ENCODE data around the gene ATXN1.

Gene ATXN1

DNA sequence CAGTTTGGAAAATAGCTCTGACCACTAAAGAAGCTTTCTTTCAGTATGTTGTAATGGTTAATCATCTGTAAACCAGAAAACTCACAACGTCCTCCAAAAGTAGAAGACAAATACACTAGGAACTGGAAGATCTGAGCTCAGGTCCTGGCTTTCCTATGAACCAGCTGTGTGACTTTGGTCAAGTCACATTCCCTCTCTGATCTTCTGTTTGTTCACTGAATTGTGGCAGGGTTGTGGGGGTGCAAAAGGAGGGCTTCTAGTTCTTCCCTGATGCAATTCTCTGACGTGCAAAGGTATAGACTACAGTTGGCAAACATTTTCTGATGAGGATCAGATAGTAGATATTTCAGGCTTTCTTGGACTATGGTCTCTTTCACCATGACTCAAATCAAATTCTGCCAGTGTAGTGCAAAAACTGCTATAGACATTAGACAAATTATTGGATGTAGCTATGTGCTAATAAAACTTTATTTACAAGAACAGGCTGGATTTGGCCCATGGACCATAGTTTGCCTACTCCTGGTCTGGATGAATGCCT, 44.9 kb downstream of the ATXN1 start:
- no peak overlapping the region for H3K4me2 ChIP-seq (ENCODE audit: low read depth, low read length, poor library complexity, severe bottlenecking)
- H3K4me3 ChIP-seq (ENCODE audit: low read length, poor library complexity, severe bottlenecking) = no peak overlapping the region
- no peaks in the 10 kb centered on the region for H3K27me3 ChIP-seq (ENCODE audit: insufficient read depth, low read length, poor library complexity, severe bottlenecking)
- H3K79me2 ChIP-seq (ENCODE audit: insufficient read depth, low read length) = peaks cover 46% of the 10 kb centered on the region
- H3K9me3 ChIP-seq (ENCODE audit: insufficient read depth, low read depth, low read length) = no peaks in the 10 kb centered on the region
- H3K36me3 ChIP-seq (ENCODE audit: insufficient read depth, low read length) = no peaks in the 10 kb centered on the region
- peaks cover 4% of the 10 kb centered on the region; the same call in 1 of the 2 replicates for H3F3A ChIP-seq (ENCODE audit: low read depth)
- H4K20me1 ChIP-seq (ENCODE audit: insufficient read depth, low read length, poor library complexity, severe bottlenecking) = no peaks in the 10 kb centered on the region
- H3K9ac ChIP-seq (ENCODE audit: low read depth, low read length, poor library complexity, severe bottlenecking) = no peak overlapping the region
- H2AFZ ChIP-seq (ENCODE audit: low read length) = no peak overlapping the region
- H3K4me1 ChIP-seq (ENCODE audit: insufficient read depth, low read length, poor library complexity, severe bottlenecking) = peaks cover 45% of the 10 kb centered on the region
- H3K9me2 ChIP-seq (replicated peaks; ENCODE audit: low read depth, low read length) = no peaks in the 10 kb centered on the region
- TF ChIP-seq, protein P1, sequence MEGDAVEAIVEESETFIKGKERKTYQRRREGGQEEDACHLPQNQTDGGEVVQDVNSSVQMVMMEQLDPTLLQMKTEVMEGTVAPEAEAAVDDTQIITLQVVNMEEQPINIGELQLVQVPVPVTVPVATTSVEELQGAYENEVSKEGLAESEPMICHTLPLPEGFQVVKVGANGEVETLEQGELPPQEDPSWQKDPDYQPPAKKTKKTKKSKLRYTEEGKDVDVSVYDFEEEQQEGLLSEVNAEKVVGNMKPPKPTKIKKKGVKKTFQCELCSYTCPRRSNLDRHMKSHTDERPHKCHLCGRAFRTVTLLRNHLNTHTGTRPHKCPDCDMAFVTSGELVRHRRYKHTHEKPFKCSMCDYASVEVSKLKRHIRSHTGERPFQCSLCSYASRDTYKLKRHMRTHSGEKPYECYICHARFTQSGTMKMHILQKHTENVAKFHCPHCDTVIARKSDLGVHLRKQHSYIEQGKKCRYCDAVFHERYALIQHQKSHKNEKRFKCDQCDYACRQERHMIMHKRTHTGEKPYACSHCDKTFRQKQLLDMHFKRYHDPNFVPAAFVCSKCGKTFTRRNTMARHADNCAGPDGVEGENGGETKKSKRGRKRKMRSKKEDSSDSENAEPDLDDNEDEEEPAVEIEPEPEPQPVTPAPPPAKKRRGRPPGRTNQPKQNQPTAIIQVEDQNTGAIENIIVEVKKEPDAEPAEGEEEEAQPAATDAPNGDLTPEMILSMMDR (conservative IDR thresholded peaks at IDR 0.05; ENCODE audit: low read length) = no peak
- TF ChIP-seq EZH2phosphoT487 (IDR thresholded peaks at IDR 0.05; ENCODE audit: borderline replicate concordance) = no peak

DNA sequence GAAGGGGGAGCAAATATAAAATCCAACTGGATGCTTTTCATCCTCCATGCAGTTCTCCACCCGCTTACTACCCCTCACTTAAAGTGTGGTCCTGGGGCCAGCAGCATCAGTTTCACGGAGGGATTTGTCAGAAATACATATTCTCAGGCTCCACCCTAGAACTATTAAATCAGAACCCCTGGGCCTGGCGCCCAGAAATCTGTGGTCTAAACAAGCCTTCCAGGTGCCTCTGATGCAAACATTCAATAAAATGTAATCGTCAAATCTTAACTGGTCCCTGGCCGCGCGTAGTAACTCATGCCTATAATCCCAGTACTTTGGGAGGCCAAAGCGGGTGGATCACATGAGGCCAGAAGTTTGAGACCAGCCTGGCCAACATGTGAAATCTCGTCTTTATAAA, 47.7 kb downstream of the ATXN1 start:
- H2AFZ ChIP-seq (ENCODE audit: low read length) = no peak overlapping the region
- no peak overlapping the region for H3K4me2 ChIP-seq (ENCODE audit: low read depth, low read length, poor library complexity, severe bottlenecking)
- H3K9me2 ChIP-seq (replicated peaks; ENCODE audit: low read depth, low read length) = no peaks in the 10 kb centered on the region
- TF ChIP-seq EZH2phosphoT487 (IDR thresholded peaks at IDR 0.05; ENCODE audit: borderline replicate concordance) = no peak
- TF ChIP-seq, protein P1 (conservative IDR thresholded peaks at IDR 0.05; ENCODE audit: low read length) = no peak
- H3K79me2 ChIP-seq (ENCODE audit: insufficient read depth, low read length) = peaks cover 40% of the 10 kb centered on the region
- no peaks in the 10 kb centered on the region for H4K20me1 ChIP-seq (ENCODE audit: insufficient read depth, low read length, poor library complexity, severe bottlenecking)
- no peaks in the 10 kb centered on the region for H3K36me3 ChIP-seq (ENCODE audit: insufficient read depth, low read length)
- H3K4me1 ChIP-seq (ENCODE audit: insufficient read depth, low read length, poor library complexity, severe bottlenecking) = peaks cover 38% of the 10 kb centered on the region
- peaks cover 4% of the 10 kb centered on the region; the same call in 1 of the 2 replicates for H3F3A ChIP-seq (ENCODE audit: low read depth)
- H3K9me3 ChIP-seq (ENCODE audit: insufficient read depth, low read depth, low read length) = no peaks in the 10 kb centered on the region
- H3K27me3 ChIP-seq (ENCODE audit: insufficient read depth, low read length, poor library complexity, severe bottlenecking) = no peaks in the 10 kb centered on the region
- H3K4me3 ChIP-seq (ENCODE audit: low read length, poor library complexity, severe bottlenecking) = no peak overlapping the region
- H3K9ac ChIP-seq (ENCODE audit: low read depth, low read length, poor library complexity, severe bottlenecking) = peak overlapping the region; percentile 70

DNA sequence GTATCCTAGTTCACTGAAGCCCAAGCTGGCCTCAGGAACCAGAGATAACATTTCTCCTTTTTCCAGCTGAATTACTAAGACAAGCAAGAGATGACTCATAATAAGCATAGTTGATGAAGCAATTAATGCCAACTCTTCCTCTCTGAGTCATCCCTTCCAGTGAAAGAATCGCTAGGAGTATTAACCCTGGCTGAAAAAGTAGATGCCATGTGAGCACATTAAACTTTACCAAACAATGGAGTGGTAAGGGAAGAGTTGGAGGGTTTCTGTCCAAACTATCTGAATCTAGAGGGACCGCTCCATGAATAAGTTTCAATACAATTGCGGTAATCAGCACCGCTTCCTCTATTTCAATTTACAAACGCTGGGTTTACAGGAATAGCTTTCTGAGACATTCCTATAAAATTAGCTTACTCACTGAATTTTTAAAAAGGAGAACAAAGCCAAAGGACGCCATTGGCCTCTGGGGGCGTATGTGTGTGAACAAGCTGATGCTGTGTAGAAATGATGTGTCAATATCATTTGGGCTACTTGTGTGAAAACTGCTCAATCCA, 48.3 kb downstream of the ATXN1 start:
- Histone ChIP-seq H3K9me3 (ENCODE audit: insufficient read depth, low read depth, low read length) (no peaks in the 10 kb centered on the region), H3K79me2 (ENCODE audit: insufficient read depth, low read length) (peaks cover 45% of the 10 kb centered on the region), H2AFZ (ENCODE audit: low read length) (peak overlapping the region; percentile 63), H3K4me3 (ENCODE audit: low read length, poor library complexity, severe bottlenecking) (peak overlapping the region; percentile 74), H3K36me3 (ENCODE audit: insufficient read depth, low read length) (no peaks in the 10 kb centered on the region), H3K9me2 (replicated peaks; ENCODE audit: low read depth, low read length) (no peaks in the 10 kb centered on the region), H3F3A (ENCODE audit: low read depth) (peaks cover 4% of the 10 kb centered on the region; the same call in 1 of the 2 replicates), H4K20me1 (ENCODE audit: insufficient read depth, low read length, poor library complexity, severe bottlenecking) (no peaks in the 10 kb centered on the region), H3K27me3 (ENCODE audit: insufficient read depth, low read length, poor library complexity, severe bottlenecking) (no peaks in the 10 kb centered on the region), H3K4me2 (ENCODE audit: low read depth, low read length, poor library complexity, severe bottlenecking) (peak overlapping the region; percentile 94), H3K9ac (ENCODE audit: low read depth, low read length, poor library complexity, severe bottlenecking) (peak overlapping the region; percentile 70), H3K4me1 (ENCODE audit: insufficient read depth, low read length, poor library complexity, severe bottlenecking) (peaks cover 38% of the 10 kb centered on the region)
- no peak for TF ChIP-seq EZH2phosphoT487 (IDR thresholded peaks at IDR 0.05; ENCODE audit: borderline replicate concordance)
- TF ChIP-seq, protein P1 (conservative IDR thresholded peaks at IDR 0.05; ENCODE audit: low read length) = peak; percentile 48

Measured in Loucy (cell line).